Astrocyte of the cerebellum (primary cell): ENCODE data around the gene RSPH3.

Experiments used
- DNase-seq: peaks from one replicate; pipeline ENCODE4 v3.0.0-alpha.2; 2011; ENCODE audit warnings: low read depth
- H3K4me3 ChIP-seq: 2 replicates; pipeline ENCODE4 v1.5.1; 2011; ENCODE audit warnings: mild to moderate bottlenecking, low read depth, low read length, moderate library complexity
- in situ Hi-C: cut with HindIII; loops from 2 replicates; pipeline ENCODE4 v1.10.0; 2017; ENCODE audit warnings: low sequenced_read_pairs
- TF ChIP-seq, protein P1 (sequence below): IDR thresholded peaks from 2 replicates; pipeline ENCODE4 v1.5.1; 2012; ENCODE audit warnings: low read length, low read depth, moderate library complexity, mild to moderate bottlenecking; ENCODE audit errors: missing control alignments

The RSPH3 gene

DNA sequence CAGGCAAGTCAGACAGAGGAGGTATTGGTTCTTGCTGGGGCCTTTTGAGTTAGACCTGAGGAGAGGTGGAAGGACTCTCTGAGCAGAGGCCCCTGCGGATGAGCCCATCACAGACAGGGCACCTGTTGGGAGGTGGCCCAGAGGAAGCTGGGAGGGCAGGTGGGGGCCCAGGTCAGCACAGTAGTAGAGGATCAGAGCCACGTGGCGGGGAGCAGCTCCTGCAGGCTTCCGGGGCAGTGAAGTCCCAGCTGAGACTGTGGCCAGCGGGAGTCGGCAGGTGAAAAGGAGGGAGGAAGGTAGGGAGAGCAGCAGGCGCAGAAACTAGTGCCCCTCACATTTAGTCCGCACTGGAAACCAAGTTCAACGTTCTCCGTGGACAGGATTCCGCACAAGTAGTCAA lies 61.8 kb downstream of the RSPH3 start:
- no peak overlapping the region for H3K4me3 ChIP-seq
- in situ Hi-C loops = no loop called here
- TF ChIP-seq, protein P1, sequence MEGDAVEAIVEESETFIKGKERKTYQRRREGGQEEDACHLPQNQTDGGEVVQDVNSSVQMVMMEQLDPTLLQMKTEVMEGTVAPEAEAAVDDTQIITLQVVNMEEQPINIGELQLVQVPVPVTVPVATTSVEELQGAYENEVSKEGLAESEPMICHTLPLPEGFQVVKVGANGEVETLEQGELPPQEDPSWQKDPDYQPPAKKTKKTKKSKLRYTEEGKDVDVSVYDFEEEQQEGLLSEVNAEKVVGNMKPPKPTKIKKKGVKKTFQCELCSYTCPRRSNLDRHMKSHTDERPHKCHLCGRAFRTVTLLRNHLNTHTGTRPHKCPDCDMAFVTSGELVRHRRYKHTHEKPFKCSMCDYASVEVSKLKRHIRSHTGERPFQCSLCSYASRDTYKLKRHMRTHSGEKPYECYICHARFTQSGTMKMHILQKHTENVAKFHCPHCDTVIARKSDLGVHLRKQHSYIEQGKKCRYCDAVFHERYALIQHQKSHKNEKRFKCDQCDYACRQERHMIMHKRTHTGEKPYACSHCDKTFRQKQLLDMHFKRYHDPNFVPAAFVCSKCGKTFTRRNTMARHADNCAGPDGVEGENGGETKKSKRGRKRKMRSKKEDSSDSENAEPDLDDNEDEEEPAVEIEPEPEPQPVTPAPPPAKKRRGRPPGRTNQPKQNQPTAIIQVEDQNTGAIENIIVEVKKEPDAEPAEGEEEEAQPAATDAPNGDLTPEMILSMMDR = no peak
- DNase-seq = no peak

DNA sequence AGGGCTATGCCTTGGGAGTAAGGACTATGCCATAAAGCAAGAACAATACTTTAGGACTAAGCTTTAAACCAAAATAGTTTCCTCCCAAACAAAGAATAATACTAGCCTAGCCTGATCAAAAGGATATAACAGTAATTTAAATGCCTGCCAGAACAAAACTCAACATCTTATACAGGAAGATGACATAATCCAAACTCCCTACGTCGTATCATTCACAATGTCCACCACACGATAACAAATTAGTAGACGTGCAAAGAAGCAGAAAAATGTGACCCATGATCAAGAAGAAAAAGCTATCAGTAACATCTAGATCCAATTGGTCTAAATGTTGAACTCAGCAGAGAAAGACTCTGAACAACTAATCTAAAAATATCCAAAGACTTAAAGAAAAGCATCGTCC lies 65.8 kb downstream of the RSPH3 start:
- no peak for DNase-seq
- in situ Hi-C loops = no loop called here
- H3K4me3 ChIP-seq = no peak overlapping the region
- TF ChIP-seq, protein P1 = no peak

DNA sequence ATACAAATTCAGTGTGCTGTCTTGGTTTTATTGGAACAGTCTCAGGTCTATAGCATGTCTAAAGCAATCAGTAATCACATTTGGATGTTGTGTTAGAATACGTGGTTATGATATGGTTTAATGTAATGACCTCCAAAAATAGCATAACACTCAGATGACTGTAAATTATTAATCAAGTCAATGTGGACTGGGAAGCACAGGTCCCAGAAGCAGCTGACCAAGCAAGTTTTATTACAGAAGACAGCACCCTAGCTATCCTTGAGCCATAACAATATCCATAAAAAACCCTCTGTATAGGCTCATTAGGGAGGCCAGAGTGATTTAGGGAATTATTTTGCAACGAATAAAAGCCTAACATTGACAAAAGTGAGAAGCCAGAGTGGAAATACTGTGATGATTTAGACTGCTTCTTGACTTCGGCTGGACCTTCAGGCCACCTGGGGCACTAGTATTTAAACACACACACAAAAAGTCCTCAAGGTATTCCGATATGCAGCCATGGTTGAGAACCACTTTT lies 66.9 kb downstream of the RSPH3 start:
- in situ Hi-C loops = no loop called here
- no peak overlapping the region for H3K4me3 ChIP-seq
- TF ChIP-seq, protein P1 = no peak
- DNase-seq = no peak

DNA sequence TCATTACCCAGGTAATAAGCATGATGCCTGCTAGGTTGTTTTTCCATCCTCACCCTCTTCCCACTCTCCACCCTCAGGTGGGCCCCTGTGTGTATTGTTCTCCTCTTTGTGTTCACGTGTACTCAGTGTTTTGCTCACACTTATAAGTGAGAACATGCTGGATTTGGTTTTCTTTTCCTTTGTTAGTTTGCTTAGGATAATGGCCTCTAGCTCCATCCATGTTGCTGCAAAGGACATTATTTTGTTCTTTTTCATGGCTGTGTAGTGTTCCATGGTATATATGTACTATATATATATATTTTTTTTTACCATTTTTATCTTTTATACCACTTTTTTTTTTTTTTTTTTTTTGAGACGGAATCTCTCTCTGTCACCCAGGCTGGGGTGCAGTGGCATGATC lies 71.9 kb downstream of the RSPH3 start:
- TF ChIP-seq, protein P1 = no peak
- no peak for DNase-seq
- in situ Hi-C loops = no loop called here
- H3K4me3 ChIP-seq = no peak overlapping the region

DNA sequence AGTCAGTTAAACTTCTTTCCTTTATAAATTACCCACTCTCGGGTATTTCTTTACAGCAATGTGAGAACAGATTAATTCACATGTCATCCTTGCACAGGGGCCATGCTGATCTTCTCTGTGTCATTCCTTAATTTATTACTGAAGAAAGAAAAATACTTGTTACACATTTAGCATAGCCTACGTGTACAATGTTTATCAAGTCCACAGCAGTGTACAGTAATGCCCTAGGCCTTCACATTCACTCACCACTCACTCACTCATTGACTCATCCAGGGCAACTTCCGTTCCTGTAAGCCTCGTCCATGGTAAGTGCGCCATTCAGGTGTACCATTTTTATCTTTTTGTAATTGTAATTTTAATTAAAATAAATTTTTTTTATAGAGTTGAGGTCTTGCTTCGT lies 73.6 kb downstream of the RSPH3 start:
- no peak overlapping the region for H3K4me3 ChIP-seq
- TF ChIP-seq, protein P1 = no peak
- in situ Hi-C loops = no loop called here
- DNase-seq = no peak

DNA sequence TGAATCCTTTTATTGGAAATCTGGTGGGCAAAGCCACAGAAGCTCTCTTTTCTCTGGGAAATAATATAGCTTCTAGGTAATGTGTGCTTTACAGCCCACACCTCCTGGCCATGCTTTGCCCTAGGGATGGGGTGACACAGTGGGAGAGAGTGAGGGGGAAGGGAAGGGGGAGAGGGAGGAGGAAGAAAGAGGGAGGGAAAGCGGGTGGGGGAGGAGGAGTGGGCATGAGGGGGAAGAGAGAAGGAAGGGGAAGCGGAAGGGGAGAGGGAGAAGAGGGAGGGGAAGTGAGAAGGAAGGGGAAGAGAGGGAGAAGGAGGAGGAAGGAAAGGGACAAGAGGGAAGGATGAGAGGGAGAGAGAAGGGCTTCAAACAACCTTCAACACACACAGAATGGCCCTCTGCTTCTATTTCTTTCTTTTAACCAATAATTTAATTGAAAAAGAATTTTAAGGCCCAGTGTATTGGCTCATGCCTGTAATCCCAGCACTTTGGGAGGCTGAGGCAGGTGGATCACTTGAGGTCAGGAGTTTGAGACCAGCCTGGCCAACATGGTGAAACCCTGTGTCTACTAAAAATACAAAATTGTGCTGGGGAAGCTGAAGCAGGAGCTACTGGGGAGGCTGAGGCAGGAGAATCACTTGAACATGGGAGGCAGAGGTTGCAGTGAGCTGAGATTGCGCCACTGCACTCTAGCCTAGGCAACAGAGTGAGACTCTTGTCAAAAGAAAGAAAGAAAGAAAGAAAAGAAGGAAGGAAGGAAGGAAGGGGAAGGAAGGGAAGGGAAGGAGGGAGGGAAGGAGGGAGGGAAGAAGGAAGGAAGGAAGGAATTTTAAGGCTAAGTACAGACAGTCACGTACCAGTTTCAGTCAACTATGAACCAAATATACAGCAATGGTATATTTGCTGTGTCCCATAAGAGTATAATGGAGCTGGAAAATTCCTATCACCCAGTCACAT lies 75.2 kb downstream of the RSPH3 start:
- DNase-seq = no peak
- TF ChIP-seq, protein P1 = no peak
- in situ Hi-C loops = no loop called here
- H3K4me3 ChIP-seq = no peak overlapping the region
